A549 (cell line): ENCODE measurements around the gene NAV2. TPM values are rescaled to one million over a fixed set of nuclear protein-coding genes. Genes with fewer than 3 reads are reported as not detected.

ENCODE experiments used
- ATAC-seq, 2 experiments: fragments of 200-7000 bp in 1 of 2; fragments of >200 bp in 1 of 2; cut with Nextera tagmentation in 1 of 2; cut with Tn5 transposase in 1 of 2; 3 replicates each; pipeline versions ENCODE4 v1.8.0 to v1.9.1; 2018 to 2020; ENCODE audit warnings: mild to moderate bottlenecking in 1 of 2, moderate library complexity in 1 of 2
- CTCF ChIA-PET: fragments of 300-600 bp; sonication (Branson Sonifier 250); formaldehyde crosslinking; extraction: SDS; loops from one replicate; lab custom pipeline; 2021; ENCODE audit warnings: antibody characterized with exemption, inconsistent platforms; lab: Yijun Ruan, JAX
- POLR2A ChIA-PET: fragments of 350-600 bp; formaldehyde crosslinking; extraction: SDS; loops from one replicate; lab custom pipeline; 2021; ENCODE audit warnings: antibody characterized with exemption, inconsistent platforms; lab: Yijun Ruan, JAX
- DNase-seq, 2 experiments: peaks; one replicate each; pipeline versions ENCODE4 v3.0.0 to v3.0.0-alpha.2; 2011 to 2016; ENCODE audit warnings: low read depth in 1 of 2, low spot score in 1 of 2
- FAIRE-seq: peaks from 2 replicates; lab custom pipeline; 2011; peaks lifted over from hg19 to GRCh38; lab: Jason Lieb, UNC
- H3K27ac ChIP-seq, 2 experiments: fragments of >200 bp; sonication (Bioruptor Twin); formaldehyde crosslinking; 3 replicates each; pipeline ENCODE4 v1.5.1; 2016 to 2017
- H3K4me1 ChIP-seq: fragments of >200 bp; sonication (Bioruptor Twin); formaldehyde crosslinking; 3 replicates; pipeline ENCODE4 v1.6.1; 2016
- H3K4me2 ChIP-seq: fragments of >200 bp; sonication (Bioruptor Twin); formaldehyde crosslinking; 3 replicates; pipeline ENCODE4 v1.6.1; 2016
- H3K4me3 ChIP-seq: fragments of >200 bp; sonication (Bioruptor Twin); formaldehyde crosslinking; 3 replicates; pipeline ENCODE4 v1.5.1; 2016
- H3K9me3 ChIP-seq: fragments of >200 bp; sonication (Bioruptor Twin); formaldehyde crosslinking; 3 replicates; pipeline ENCODE4 v1.6.1; 2016
- BHLHE40 ChIP-seq: IDR thresholded peaks from 2 replicates; pipeline ENCODE4 v1.6.1; 2012; ENCODE audit warnings: low read depth, low read length, inconsistent platforms
- CHD2 ChIP-seq: fragments of 150-350 bp; IDR thresholded peaks from 2 replicates; pipeline ENCODE4 v1.6.1; 2014; ENCODE audit warnings: low read length; ENCODE audit not compliant: partially characterized antibody
- CHD4 ChIP-seq: fragments of 200-600 bp; sonication (generic); IDR thresholded peaks from 2 replicates; pipeline ENCODE4 v1.6.1; 2016; ENCODE audit warnings: antibody characterized with exemption, mild to moderate bottlenecking, borderline replicate concordance
- E2F6 ChIP-seq: IDR thresholded peaks from 2 replicates; pipeline ENCODE4 v1.6.1; 2012; ENCODE audit warnings: low read depth, borderline replicate concordance
- EHMT2 ChIP-seq: fragments of 200-600 bp; sonication (generic); IDR thresholded peaks from 2 replicates; pipeline ENCODE4 v1.6.1; 2016; ENCODE audit warnings: antibody characterized with exemption, low read depth, mild to moderate bottlenecking, moderate library complexity
- ELK1 ChIP-seq: fragments of 150-350 bp; IDR thresholded peaks from 2 replicates; pipeline ENCODE4 v1.6.1; 2014; ENCODE audit warnings: low read depth, mild to moderate bottlenecking, low read length
- GATA3 ChIP-seq: IDR thresholded peaks from 2 replicates; pipeline ENCODE4 v1.6.1; 2012; ENCODE audit warnings: borderline replicate concordance
- HEYL ChIP-seq: fragments of 250-450 bp; sonication (Bioruptor Pico); IDR thresholded peaks from 2 replicates; pipeline ENCODE4 v1.8.0; 2021; ENCODE audit warnings: mild to moderate bottlenecking, moderate library complexity
- HMGXB4 ChIP-seq: fragments of 250-450 bp; sonication (Bioruptor Pico); IDR thresholded peaks from 2 replicates; pipeline ENCODE4 v1.5.0; 2021; ENCODE audit warnings: mild to moderate bottlenecking, moderate library complexity, borderline replicate concordance
- HOXB13 ChIP-seq: fragments of 250-450 bp; sonication (Bioruptor Pico); IDR thresholded peaks from 2 replicates; pipeline ENCODE4 v1.5.0; 2020; ENCODE audit warnings: low read depth, mild to moderate bottlenecking, moderate library complexity
- HOXB5 ChIP-seq: fragments of 250-450 bp; sonication (Bioruptor Pico); IDR thresholded peaks from 2 replicates; pipeline ENCODE4 v1.5.0; 2020; ENCODE audit warnings: mild to moderate bottlenecking, moderate library complexity
- KDM1A ChIP-seq: fragments of 200-600 bp; sonication (generic); IDR thresholded peaks from 2 replicates; pipeline ENCODE4 v1.6.1; 2016; ENCODE audit warnings: low read depth, mild to moderate bottlenecking
- MAFK ChIP-seq: fragments of 450-650 bp; IDR thresholded peaks from 2 replicates; pipeline ENCODE4 v1.6.1; 2014; ENCODE audit not compliant: partially characterized antibody
- MAZ ChIP-seq: fragments of 150-350 bp; IDR thresholded peaks from 2 replicates; pipeline ENCODE4 v1.6.1; 2014; ENCODE audit warnings: antibody characterized with exemption, low read depth, low read length, borderline replicate concordance
- NFE2L2 ChIP-seq: fragments of 150-350 bp; conservative IDR thresholded peaks from 2 replicates; pipeline ENCODE4 v1.6.1; 2014; ENCODE audit warnings: low read length
- PBX3 ChIP-seq: IDR thresholded peaks from 2 replicates; pipeline ENCODE4 v1.6.1; 2012
- PHF8 ChIP-seq: fragments of 200-600 bp; sonication (generic); IDR thresholded peaks from 2 replicates; pipeline ENCODE4 v1.6.1; 2016; ENCODE audit warnings: low read depth, mild to moderate bottlenecking, antibody characterized with exemption, moderate library complexity, borderline replicate concordance
- POLR2A ChIP-seq: IDR thresholded peaks from 2 replicates; pipeline ENCODE4 v1.6.1; 2012; ENCODE audit warnings: mild to moderate bottlenecking, low read length
- POLR2AphosphoS2 ChIP-seq: conservative IDR thresholded peaks from 2 replicates; pipeline ENCODE4 v1.6.1; 2012; ENCODE audit warnings: low read length, improper control_type of control experiment, inconsistent platforms
- RARB ChIP-seq: fragments of 250-450 bp; sonication (Bioruptor Pico); IDR thresholded peaks from 2 replicates; pipeline ENCODE4 v1.8.0; 2021; ENCODE audit warnings: mild to moderate bottlenecking, moderate library complexity
- REST ChIP-seq: fragments of 200-600 bp; sonication (generic); IDR thresholded peaks from 2 replicates; pipeline ENCODE4 v1.6.1; 2016; ENCODE audit warnings: antibody characterized with exemption, mild to moderate bottlenecking, moderate library complexity
- USF2 ChIP-seq: fragments of 450-650 bp; IDR thresholded peaks from 2 replicates; pipeline ENCODE4 v1.6.1; 2014; ENCODE audit warnings: antibody characterized with exemption
- ZC3H11A ChIP-seq: fragments of 450-650 bp; IDR thresholded peaks from 2 replicates; pipeline ENCODE4 v1.6.1; 2014; ENCODE audit warnings: antibody characterized with exemption, mild to moderate bottlenecking
- WGBS: methylation state at CpG from one replicate; pipeline ENCODE4 v1.1.6; 2017; ENCODE audit errors: missing lambda C conversion rate; 5-methylcytosine and 5-hydroxymethylcytosine counted together
- polyA plus RNA-seq, 4 experiments: library from polyadenylated mRNA; depleted of rRNA in 3 of 4; stranded (reverse); fragments of >200 nt; fragmentation: RNase III in 1 of 4; extraction: RNeasy Plus Mini Kit Qiagen cat#74134 plus additional on column Dnase treatment in 1 of 4; gene quantifications; 2 replicates in 3 of 4; 3 replicates in 1 of 4; pipeline ENCODE4 v1.2.3, GENCODE V29; 2011 to 2017

The NAV2 gene
- polyA plus RNA-seq, 2 of the 4 experiments (the other 2 are of a cell fraction) = 4.9 to 19.8 TPM

- no peak for TF ChIP-seq EHMT2
- no peak for TF ChIP-seq ZC3H11A
These were observed 366.2 kb downstream of the NAV2 start (continued) for GRCh38 chr11:20078846-20079245.

- no peak for FAIRE-seq
- 80% methylated on average over 8 of the region's 9 CpGs for WGBS
- ChIA-PET CTCF (interaction anchor here (1.1 to 1.2 kb wide), 2 partner anchors 13 to 31 kb away, joined by 3 to 5 read pairs; no protein-coding TSS in a partner anchor), POLR2A (no interaction called here)
- no peak for DNase-seq
- Histone ChIP-seq H3K9me3 (no peaks in the 10 kb centered on the region), H3K4me3 (no peak overlapping the region), H3K4me2 (no peak overlapping the region), H3K4me1 (no peaks in the 10 kb centered on the region), H3K27ac (no peak overlapping the region)
- ATAC-seq = no peak; a peak in 1 of 6 replicates
- TF ChIP-seq USF2 = no peak
- TF ChIP-seq MAZ = no peak
- TF ChIP-seq HMGXB4 (CRISPR knock-in tag) = no peak
- no peak for TF ChIP-seq ELK1
- no peak for TF ChIP-seq PHF8
- TF ChIP-seq POLR2AphosphoS2 = no peak
- TF ChIP-seq NFE2L2 = no peak
- no peak for TF ChIP-seq HOXB5 (CRISPR knock-in tag)
These were observed 367.5 kb downstream of the NAV2 start for GRCh38 chr11:20080032-20080685.

- Histone ChIP-seq H3K9me3 (no peaks in the 10 kb centered on the region), H3K4me3 (no peak overlapping the region), H3K4me1 (no peaks in the 10 kb centered on the region), H3K4me2 (no peak overlapping the region), H3K27ac (no peak overlapping the region)
- WGBS = 66% methylated on average over 4 of the region's 4 CpGs
- ChIA-PET POLR2A (no interaction called here), CTCF (interaction anchor here (1.5 to 2.5 kb wide), 3 partner anchors 10 to 47 kb away, joined by 3 to 11 read pairs (median 9); no protein-coding TSS in a partner anchor)
- no peak for DNase-seq
- no peak for ATAC-seq
- TF ChIP-seq EHMT2 = no peak
- no peak for TF ChIP-seq PBX3
- TF ChIP-seq CHD4 = no peak
- TF ChIP-seq CHD2 = no peak
- no peak for TF ChIP-seq HEYL (CRISPR knock-in tag)
- TF ChIP-seq HOXB13 (CRISPR knock-in tag) = no peak
- no peak for TF ChIP-seq ELK1
- TF ChIP-seq KDM1A = no peak
- TF ChIP-seq MAZ = no peak
- TF ChIP-seq MAFK = no peak
- no peak for TF ChIP-seq REST
- no peak for TF ChIP-seq E2F6
- TF ChIP-seq RARB (CRISPR knock-in tag) = no peak
- TF ChIP-seq HOXB5 (CRISPR knock-in tag) = no peak
- TF ChIP-seq BHLHE40 = no peak
- no peak for TF ChIP-seq POLR2A
- TF ChIP-seq GATA3 = no peak
- no peak for TF ChIP-seq ZC3H11A
- no peak for FAIRE-seq
These were observed 368.7 kb downstream of the NAV2 start for GRCh38 chr11:20081336-20081735.
